ENCODE measurements around the gene SERINC2.

SERINC2 gene

DNA sequence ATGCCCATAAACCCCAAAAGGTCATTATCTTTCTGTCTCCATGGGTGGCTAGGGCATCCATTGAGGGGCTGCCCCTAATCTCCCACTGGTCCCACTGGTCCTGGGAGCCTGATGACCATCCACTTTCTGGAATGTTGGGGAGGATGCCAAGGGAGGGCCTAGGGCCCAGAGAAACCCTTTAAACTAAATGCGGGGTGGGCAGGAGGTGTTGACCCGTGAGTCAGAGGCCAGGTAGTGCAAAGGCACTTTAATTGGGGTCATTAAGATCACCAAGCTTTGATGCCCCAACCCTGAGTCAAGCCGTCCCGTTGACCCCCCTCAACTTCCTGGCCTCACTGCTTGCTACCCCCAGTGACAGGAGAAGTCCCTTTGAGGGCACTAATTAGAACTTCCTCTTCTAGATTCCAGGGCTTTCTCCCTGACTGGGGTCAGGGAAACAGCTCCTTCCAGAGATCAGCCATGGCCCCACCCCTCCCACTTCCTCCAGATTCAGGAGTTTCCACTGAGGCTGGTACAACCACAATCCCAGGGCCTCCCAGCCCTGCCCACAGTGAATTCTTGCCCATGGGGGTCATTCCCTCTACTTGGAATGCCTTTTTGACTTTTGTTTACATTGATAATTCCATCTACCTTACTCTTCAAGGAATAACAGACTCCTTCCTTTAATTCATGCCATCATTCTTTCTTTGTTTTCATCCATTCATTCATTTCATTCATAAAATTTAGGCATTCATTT, 15.5 kb upstream of the SERINC2 start:
- Histone ChIP-seq H3K36me3 (no peaks in the 10 kb centered on the region), H3K4me2 (no peak overlapping the region), H3K27me3 (no peaks in the 10 kb centered on the region), H4K20me1 (no peaks in the 10 kb centered on the region), H3K27ac (no peak overlapping the region), H3K9ac (no peak overlapping the region), H3K4me3 (no peak overlapping the region), H3K9me3 (no peaks in the 10 kb centered on the region), H3K4me1 (peaks cover 22% of the 10 kb centered on the region)
- TF ChIP-seq Cebpa-rat (IDR thresholded peaks at IDR 0.05) = no peak

DNA sequence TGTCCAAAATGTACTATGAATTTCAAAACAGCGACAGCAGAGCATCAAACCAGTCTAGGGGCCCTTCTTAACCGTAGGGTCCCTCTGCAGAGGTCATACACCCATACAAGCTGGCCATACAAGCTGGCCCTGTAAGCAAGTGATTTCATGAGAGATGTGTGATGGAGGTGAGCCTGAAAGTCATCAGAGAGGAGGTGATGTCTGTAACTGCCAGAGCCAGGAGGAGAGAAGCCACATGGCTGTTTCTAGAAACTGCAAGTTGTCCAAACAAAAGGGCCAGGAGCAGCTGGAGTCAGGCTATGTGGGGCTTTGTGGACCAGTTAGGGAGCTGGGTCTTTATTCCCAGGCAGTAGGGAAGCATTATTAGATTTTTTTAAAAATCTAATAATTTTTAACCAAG, 14.8 kb upstream of the SERINC2 start:
- Histone ChIP-seq H4K20me1 (no peaks in the 10 kb centered on the region), H3K4me2 (no peak overlapping the region), H3K4me3 (no peak overlapping the region), H3K27ac (no peak overlapping the region), H3K9ac (no peak overlapping the region), H3K36me3 (no peaks in the 10 kb centered on the region), H3K27me3 (no peaks in the 10 kb centered on the region), H3K4me1 (peaks cover 22% of the 10 kb centered on the region), H3K9me3 (no peaks in the 10 kb centered on the region)
- no peak for TF ChIP-seq Cebpa-rat (IDR thresholded peaks at IDR 0.05)

GRCh38 chr1:31399976-31400375, 13.0 kb upstream of the SERINC2 start:
- Histone ChIP-seq H4K20me1 (no peaks in the 10 kb centered on the region), H3K4me1 (peaks cover 10% of the 10 kb centered on the region), H3K4me3 (no peak overlapping the region), H3K36me3 (no peaks in the 10 kb centered on the region), H3K27ac (no peak overlapping the region), H3K27me3 (no peaks in the 10 kb centered on the region), H3K4me2 (no peak overlapping the region), H3K9me3 (no peaks in the 10 kb centered on the region), H3K9ac (no peak overlapping the region)
- no peak for TF ChIP-seq Cebpa-rat (IDR thresholded peaks at IDR 0.05)

DNA sequence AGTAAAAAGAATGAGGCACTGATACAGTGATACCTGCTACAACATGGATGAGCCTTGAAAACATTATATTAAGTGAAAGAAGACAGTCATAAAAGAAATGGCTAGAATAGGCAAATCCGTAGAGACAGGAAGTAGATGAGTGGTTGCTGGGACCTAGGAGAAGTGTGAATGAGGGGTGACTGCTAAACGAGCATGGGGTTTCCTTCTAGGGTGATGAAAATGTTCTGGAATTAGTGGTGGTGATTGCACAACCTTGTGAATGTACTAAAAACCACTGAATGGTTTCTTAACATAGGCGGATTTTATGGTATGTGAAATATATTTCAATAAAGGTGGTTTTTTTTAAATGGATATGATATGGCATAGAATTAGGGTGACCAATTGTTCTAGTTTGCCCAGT, 12.6 kb upstream of the SERINC2 start:
- H3K9ac ChIP-seq = no peak overlapping the region
- H3K9me3 ChIP-seq = no peaks in the 10 kb centered on the region
- H3K27ac ChIP-seq = no peak overlapping the region
- H4K20me1 ChIP-seq = no peaks in the 10 kb centered on the region
- no peak overlapping the region for H3K4me3 ChIP-seq
- H3K27me3 ChIP-seq = no peaks in the 10 kb centered on the region
- no peak overlapping the region for H3K4me2 ChIP-seq
- TF ChIP-seq Cebpa-rat (IDR thresholded peaks at IDR 0.05) = no peak
- H3K4me1 ChIP-seq = peaks cover 8% of the 10 kb centered on the region; the same call in 1 of the 2 replicates
- no peaks in the 10 kb centered on the region for H3K36me3 ChIP-seq

DNA sequence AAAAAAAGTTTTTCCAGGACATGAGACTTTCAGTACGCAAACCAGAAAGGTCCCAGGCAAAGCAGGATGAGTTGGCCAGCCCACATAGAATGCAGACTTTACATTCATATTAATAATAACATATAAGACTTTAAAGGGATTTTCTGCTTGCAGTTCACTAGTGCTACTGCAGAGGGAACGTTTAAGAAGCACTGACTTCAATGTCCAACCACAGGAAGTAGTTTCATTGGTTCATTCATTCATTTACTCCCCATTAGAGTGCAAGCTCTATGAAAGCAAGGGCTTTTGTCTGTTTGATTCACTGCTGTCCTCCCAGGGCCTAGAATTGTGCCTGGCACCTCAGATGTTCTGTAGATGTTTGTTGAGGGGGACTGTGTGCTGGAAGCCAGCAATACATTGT, 11.8 kb upstream of the SERINC2 start:
- Histone ChIP-seq H3K4me3 (no peak overlapping the region), H3K9ac (no peak overlapping the region), H3K36me3 (no peaks in the 10 kb centered on the region), H3K9me3 (no peaks in the 10 kb centered on the region), H3K4me2 (no peak overlapping the region), H3K27ac (no peak overlapping the region), H4K20me1 (no peaks in the 10 kb centered on the region), H3K27me3 (no peaks in the 10 kb centered on the region), H3K4me1 (peaks cover 8% of the 10 kb centered on the region; the same call in 1 of the 2 replicates)
- TF ChIP-seq Cebpa-rat (IDR thresholded peaks at IDR 0.05) = no peak

GRCh38 chr1:31405578-31406245, 7.3 kb upstream of the SERINC2 start:
- H3K4me2 ChIP-seq = no peak overlapping the region
- H3K27ac ChIP-seq = no peak overlapping the region
- no peaks in the 10 kb centered on the region for H3K9me3 ChIP-seq
- no peak overlapping the region for H3K9ac ChIP-seq
- no peaks in the 10 kb centered on the region for H4K20me1 ChIP-seq
- H3K36me3 ChIP-seq = no peaks in the 10 kb centered on the region
- no peak for TF ChIP-seq Cebpa-rat (IDR thresholded peaks at IDR 0.05)
- H3K4me1 ChIP-seq = no peaks in the 10 kb centered on the region
- peaks cover 3% of the 10 kb centered on the region; the same call in 1 of the 2 replicates for H3K27me3 ChIP-seq
- no peak overlapping the region for H3K4me3 ChIP-seq

DNA sequence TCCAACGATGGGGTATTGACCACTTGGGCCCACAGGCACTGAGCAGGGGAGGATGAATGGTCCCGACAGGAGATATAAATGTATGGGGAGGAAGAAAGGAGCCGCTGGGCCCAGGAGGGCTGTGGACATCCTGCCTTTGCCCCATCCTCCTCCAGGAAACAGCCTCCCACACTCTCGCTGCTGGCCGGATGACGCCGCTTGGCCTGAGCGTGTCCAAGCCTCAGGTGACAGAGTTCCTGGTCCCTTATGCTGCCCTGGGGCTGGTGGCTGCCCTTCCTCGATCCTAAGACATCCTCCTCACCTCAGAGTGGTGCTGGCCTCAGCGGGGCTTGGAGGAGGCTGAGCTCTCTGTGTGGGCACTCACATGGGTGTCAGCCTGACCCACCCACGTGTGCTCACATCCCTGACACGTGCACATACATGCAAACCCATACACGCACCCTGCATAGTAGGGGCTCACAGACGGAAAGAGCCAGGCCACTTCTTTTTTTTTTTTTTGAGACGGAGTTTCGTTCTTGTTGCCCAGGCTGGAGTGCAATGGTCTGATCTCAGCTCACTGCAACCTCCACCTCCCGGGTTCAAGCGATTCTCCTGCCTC, 5.9 kb upstream of the SERINC2 start:
- Histone ChIP-seq H3K27me3 (peaks cover 17% of the 10 kb centered on the region), H4K20me1 (no peaks in the 10 kb centered on the region), H3K4me2 (no peak overlapping the region), H3K4me1 (peaks cover 2% of the 10 kb centered on the region), H3K4me3 (no peak overlapping the region), H3K9ac (no peak overlapping the region), H3K27ac (no peak overlapping the region), H3K9me3 (no peaks in the 10 kb centered on the region), H3K36me3 (no peaks in the 10 kb centered on the region)
- TF ChIP-seq Cebpa-rat (IDR thresholded peaks at IDR 0.05) = no peak

DNA sequence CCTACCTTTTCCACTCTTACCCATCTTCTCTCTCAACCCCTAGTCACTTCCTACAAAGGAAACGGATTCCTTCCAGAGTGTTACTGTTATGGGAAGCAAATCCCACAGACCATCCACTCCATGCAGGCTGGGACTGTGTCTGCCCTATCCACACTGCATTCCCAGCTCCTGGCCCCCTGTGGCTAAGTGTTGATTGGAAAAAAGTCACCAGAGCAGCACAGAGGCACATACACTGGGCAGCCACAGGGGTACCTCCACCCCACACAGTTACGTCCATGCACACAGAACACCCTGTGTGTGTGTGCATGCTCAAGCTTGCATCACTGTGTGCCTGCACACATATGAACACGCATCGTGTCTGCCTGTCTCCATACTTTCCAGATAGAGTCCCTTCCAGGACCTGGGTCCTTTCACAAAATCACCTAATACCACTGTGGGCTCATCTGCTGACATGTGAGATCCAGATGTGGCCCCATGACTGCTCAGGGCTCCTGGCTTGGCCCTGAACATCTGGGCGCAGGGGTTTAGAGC, 4.2 kb upstream of the SERINC2 start:
- TF ChIP-seq Cebpa-rat (IDR thresholded peaks at IDR 0.05) = no peak
- H3K27ac ChIP-seq = no peak overlapping the region
- no peaks in the 10 kb centered on the region for H3K9me3 ChIP-seq
- H3K9ac ChIP-seq = no peak overlapping the region
- no peak overlapping the region for H3K4me2 ChIP-seq
- H4K20me1 ChIP-seq = peaks cover 13% of the 10 kb centered on the region; the same call in 1 of the 2 replicates
- H3K4me3 ChIP-seq = no peak overlapping the region
- peaks cover 18% of the 10 kb centered on the region for H3K4me1 ChIP-seq
- no peaks in the 10 kb centered on the region for H3K36me3 ChIP-seq
- peaks cover 34% of the 10 kb centered on the region for H3K27me3 ChIP-seq

DNA sequence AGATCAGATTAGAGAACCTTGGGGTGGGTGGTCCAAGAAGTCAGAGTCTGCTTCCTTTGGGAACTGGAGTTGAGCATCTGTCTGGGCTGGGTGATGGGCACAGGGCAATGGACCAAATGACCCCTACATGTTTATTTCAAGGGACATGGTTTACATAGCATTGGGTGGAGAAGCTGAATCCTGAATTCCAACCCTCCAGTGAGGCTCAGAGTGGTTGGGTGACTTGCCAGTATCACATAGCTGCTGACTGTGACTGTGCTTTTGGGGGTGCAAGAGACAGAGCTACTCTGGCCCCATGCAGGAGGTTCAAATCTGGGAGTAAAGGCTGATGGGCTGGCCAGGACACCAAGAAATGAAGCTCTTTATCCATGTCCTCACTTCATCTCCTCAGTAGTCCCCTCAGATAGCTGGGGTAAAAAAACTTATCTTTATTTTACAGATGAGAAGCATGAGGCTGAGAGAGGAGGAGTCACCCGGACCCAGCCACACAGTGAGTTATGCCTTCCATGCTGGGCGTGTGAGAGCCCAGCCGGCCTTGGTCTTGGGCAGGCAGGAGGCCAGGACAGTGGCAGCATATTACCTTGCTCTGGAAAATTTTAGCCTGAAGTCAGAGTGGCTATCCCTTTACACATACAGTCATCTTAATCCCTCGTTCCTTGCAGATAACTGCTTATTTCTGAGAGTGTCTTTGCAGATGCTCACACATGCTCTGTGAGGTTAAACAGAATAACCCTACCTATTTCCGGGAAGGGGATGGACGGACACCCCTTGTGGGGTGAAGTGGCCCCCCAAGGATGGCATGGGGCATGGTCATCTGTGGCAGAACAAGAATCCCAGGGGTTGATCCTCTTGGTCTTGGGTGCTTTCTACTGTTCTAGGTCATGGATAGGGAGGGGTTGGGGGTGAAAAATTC, 2.8 kb upstream of the SERINC2 start:
- Histone ChIP-seq H3K4me1 (peaks cover 23% of the 10 kb centered on the region), H4K20me1 (peaks cover 19% of the 10 kb centered on the region; the same call in 1 of the 2 replicates), H3K4me2 (no peak overlapping the region), H3K4me3 (no peak overlapping the region), H3K9ac (no peak overlapping the region), H3K27me3 (peaks cover 47% of the 10 kb centered on the region), H3K27ac (no peak overlapping the region), H3K36me3 (no peaks in the 10 kb centered on the region), H3K9me3 (no peaks in the 10 kb centered on the region)
- no peak for TF ChIP-seq Cebpa-rat (IDR thresholded peaks at IDR 0.05)
